Lower leg skin (tissue), 3 donors: ENCODE results near the gene SH3RF3.

Source experiments
- CTCF ChIP-seq, 3 donors: fragments of 450-650 bp; IDR thresholded peaks; one replicate each; pipeline ENCODE4 v1.5.1; 2016; ENCODE audit warnings: antibody characterized with exemption in 3 of 3, mild to moderate bottlenecking in 3 of 3, moderate library complexity in 2 of 3
- POLR2A ChIP-seq, 2 donors: fragments of 450-650 bp; IDR thresholded peaks; one replicate each; pipeline ENCODE4 v1.6.1; 2016 to 2017; ENCODE audit warnings: antibody characterized with exemption in 2 of 2, mild to moderate bottlenecking in 1 of 2, moderate library complexity in 1 of 2

GRCh38 chr2:109432421-109432820, 303.4 kb downstream of the SH3RF3 start:
- TF ChIP-seq POLR2A (IDR thresholded peaks at IDR 0.05) (no peak), CTCF (IDR thresholded peaks at IDR 0.05) (no peak)
